GM18907 (cell line): ENCODE data around the gene SPEF2.

ENCODE experiments used
- ATAC-seq: cut with Tn5 transposase; IDR thresholded peaks from one replicate; pipeline ENCODE4 v1.9.1; 2021; ENCODE audit warnings: mild to moderate bottlenecking, moderate library complexity; ENCODE audit not compliant: unreplicated experiment

SPEF2 gene

DNA sequence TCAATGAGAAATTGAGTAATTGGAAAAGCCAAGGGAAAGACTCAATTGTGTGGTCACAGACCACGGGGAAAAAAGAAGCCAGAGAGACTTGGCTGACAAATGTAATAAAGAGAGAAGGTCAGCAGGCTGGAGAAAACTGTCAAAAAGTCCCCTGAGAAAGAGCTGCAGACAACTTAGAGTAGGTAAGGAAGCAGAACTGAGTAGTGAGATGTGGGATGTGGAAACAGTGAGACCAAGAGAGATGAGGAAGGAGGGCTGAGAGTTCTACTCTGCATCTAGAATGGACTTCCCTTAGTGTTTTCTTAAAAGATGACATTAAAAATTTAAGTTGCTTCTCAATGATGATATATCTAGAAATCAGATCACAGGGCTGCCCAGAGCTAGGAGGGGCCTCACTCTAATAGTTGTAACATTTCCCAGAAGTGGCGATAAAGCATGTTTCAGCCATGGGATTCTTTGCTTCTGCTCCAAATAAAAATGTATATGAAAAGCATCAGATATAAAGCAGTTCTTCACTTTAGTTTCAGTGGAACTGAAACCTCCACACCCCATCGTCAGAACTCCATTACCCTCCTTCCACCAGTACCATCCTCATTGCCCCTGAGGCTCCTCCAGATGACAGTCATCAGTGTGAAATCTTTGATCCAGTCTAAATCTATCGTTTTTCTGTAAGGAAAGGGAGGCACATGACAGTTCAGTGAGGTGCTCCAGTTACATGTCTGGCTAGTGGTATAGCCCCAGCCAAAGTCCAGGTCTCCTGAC, 80.6 kb downstream of the SPEF2 start:
- no peak for ATAC-seq

DNA sequence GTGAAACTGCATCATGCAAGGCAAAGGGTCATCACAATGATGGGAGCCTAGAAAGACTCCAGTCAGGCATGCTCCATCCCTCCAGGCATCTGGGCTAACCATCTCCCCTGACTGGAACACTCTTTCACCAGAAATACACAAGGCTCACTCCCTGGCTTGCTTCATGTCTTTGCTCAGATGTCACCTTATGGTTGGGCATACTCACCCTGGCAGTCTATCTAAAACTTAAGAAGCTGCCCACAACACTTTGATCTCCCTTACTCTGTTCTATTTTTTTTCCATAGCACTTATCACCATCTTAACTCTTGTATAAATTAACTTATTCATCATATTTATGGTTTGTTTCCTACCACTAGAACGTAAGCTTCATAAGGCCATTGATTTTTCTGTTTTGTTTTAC, 90.0 kb downstream of the SPEF2 start:
- no peak for ATAC-seq

DNA sequence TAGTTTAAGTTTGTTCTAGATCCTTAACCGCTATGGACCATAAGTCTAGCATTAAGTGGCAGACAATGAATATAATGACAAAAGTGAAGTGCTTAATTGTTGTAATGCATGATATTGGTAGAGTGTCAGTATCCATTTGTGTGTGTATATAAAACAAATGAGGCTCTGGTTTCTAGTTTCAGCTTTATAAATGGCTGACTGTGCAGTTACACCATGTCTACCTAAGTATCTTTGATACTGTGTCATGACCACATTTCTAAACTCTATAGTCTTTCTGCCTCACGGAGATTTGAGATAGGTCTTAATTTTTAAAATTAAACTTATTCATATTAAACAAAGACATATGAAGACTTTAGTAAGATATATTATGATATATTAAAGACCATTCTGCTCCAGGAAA, 92.0 kb downstream of the SPEF2 start:
- no peak for ATAC-seq

DNA sequence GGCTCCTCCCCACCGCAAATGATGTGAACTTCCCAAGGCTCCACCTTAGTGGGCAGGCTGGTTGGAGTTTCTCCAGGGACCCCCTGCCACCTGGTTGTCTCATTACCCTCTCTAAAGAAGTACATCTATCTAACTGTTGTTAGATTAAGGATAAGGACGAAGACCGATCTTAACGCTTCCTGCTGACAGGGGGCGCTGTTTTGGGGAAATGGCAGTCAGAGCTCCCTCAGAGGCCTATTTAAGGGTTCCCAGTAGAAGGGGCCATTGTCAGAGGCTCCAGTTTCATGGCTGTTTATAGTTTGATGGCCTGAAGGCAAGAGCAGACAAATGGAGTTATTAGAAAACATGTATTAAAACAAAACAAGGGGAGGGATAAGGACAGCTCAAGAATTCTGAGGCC, 100.1 kb downstream of the SPEF2 start:
- no peak for ATAC-seq

DNA sequence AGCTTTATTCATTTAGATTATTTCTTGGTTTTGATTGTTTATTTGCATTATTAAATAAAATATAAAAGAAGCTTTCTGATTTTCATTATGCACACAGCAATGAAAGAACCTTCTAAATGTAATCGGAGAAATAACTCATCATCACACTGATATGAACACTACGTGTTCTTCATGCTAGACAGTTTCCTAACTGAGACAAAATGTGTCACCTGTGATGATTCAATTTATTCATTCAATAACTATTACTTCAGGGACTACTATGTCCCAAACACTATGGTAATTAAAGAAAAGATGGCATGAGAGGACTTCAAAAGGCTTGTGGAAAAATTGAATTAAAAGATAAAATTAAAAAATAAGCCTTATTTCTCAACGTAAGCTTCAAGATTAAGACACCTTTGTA, 118.1 kb downstream of the SPEF2 start:
- no peak for ATAC-seq

DNA sequence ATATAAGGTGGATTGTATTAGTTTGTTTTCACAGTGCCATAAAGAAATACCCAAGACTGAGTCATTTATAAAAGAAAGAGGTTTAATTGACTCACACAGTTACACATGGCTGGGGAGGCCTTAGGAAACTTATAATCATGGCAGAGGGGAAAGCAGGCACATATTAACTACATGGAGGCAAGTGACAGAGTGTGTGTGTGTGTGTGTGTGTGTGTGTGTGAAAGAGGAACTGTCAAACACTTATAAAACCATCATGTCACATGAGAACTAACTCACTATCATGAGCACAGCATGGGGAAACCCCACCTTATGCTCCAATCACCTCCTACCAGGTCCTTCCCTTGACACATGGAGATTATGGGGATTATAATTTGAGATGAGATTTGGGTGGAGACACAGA, 118.6 kb downstream of the SPEF2 start:
- no peak for ATAC-seq

DNA sequence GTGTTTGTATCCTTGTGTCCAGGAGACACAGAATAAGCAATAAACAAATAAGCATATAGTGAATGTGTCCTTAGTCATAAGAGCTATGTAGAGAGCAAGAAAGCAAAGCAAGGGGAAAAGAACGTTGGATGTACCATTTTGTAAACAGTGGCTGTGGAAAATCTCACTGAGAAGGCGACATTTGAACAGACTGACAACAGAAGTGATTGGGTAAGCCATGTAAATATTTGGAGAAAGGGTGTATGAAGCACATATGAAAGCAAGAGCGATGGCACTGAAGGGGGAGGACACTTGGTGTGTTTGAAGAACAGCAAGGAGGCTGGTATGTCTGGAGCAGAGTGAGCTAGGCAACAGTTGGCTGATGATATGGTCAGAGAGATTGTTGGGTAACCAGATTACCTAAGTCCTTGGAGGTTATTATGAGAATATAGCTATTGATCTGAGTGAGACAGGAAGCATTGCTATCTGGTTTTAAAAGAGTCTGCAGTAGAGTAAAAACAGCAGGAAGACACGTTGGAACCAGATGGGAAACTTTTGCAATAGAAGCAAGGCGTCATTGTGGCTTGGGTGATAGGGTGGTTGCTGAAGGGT, 123.6 kb downstream of the SPEF2 start:
- no peak for ATAC-seq

DNA sequence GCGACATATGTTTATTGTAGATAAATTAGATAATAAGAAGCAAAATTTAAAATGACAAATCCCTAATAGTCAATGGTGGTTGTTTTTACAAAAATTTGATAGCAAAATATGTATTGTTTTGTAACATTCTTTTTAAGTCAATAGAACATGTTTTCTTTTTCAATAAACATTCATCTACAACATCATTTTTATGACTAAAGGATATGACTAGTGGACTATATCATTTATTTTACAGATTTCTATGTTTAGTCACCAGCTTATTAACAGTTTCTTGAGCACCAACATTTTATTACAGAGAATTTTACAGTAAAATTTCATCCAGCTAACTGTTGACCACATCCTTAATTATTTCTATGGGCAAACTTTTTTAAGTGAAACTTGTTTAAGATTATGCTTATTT, 124.3 kb downstream of the SPEF2 start:
- no peak for ATAC-seq

DNA sequence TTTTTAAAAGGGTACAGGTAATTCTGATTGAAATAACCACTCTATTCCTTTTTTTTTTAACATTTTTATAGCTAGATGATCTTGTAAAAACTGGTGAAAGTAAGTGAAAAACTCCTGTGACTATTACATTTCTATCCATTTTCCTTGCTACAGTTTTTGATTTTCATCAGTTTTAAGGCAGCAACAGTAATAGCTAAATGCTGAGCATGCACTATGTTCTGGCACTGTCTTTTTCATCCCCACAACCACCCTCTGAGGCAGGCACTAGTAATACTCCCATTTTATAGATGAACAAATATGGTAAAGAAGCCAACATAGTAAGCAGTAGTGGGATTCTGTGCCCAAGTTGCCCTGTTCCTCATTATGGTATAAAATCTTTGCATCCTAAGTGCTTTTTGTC, 126.0 kb downstream of the SPEF2 start:
- no peak for ATAC-seq

DNA sequence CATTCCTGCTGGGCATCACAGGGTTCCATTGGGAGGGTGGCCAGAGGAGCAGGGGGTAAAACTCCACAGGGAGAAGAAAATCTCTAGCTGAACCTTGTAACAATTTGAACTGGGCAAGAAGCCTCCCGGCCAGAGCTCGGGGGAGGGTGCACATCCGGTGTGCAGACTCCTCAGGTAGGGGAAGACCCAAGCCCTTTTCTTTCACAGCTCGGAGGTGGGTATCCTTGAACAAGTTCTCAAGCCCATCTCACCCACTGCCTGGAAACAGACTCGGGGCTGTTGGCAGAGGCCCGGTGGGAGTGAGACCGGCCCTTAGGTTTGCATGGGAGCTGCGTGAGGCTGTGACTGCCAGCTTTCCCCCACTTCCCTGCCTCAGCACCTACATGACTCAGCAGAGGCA, 127.5 kb downstream of the SPEF2 start:
- no peak for ATAC-seq

DNA sequence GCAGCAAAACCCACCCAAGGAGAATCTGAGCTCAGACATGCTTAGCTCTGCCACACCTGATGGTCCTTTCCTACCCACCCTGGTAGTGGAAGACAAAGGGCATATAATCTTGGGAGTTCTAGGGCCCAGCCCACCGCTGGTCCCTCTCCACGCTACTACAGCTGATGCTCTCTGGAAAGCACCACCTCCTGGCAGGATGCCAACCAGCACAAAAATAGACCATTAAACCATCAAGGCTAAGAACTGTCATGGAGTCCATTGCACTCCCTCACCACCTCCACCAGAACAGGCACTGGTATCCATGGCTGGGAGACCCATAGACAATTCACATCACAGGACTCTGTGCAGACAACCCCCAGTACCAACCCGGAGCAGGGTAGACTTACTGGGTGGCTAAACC, 128.0 kb downstream of the SPEF2 start:
- no peak for ATAC-seq

DNA sequence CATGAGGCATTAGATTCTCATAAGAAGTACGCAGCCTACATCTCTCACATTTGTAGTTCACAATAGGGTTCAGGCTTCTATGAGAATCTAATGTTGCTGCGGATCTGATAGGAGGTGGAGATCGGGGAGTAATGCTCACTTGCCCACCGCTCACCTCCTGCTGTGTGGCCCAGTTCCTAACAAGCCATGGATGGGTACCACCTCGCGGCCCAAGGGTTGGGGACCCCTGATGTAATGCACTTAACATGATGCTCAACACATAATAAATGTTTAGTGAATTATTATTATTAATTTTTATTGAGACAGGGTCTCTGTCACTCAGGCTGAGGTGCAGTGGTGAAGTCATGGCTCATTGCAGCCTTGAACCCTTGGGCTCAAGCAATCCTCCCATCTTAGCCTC, 134.3 kb downstream of the SPEF2 start:
- ATAC-seq = no peak

DNA sequence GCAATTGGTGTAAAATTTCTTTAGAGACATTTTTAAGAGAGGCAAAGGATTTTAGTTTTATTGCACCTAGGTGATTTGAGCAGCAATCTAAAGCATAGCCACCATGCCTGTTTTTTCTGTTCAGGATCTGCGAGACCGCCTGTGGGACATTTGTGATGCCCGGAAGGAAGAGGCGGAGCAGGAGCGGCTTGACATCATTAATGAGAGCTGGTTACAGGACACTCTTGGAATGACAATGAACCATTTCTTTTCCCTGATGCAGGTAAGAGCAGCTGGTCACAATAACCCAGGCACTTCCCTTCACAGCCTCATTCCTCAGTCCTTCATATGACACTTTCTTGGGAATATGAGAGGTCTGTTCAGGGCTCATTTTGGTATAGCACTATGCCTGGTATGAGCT, 135.8 kb downstream of the SPEF2 start:
- ATAC-seq = no peak

DNA sequence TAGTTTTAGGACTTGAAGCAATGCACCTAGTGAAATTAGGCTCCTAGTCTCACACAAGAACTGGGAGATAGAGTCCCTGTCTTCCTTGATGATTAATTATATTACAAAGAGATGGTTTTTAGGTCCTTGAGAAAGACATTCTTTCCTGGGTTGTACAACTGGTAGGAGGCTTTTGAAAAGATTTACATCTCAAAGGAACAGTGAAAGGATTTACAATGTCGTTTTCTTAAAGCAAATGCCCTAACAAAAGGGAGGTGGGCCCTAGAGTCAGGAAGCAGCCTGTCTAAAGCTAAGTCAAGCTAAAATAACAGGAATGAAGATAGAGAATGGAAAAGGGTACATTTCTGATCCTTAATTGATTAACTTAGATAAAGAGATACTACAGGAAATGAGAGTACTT, 136.8 kb downstream of the SPEF2 start:
- no peak for ATAC-seq

DNA sequence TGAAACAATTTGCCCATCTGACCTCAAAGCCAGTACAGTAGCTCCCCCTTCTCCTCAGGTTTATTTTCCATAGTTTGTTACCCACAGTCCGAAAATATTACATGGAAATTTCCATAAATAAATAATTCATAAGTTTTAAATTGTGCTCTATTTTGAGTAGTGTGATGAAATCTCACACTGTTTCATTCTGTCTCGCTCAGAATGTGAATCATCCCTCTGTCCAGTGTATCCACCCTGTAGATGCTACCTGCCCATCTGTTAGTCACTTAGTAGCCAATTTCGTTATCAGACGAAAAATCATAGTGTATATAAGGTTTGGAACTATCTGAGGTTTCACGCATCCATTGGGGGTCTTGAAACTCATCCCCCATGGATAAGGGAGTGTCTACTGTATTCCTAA, 138.3 kb downstream of the SPEF2 start:
- no peak for ATAC-seq

DNA sequence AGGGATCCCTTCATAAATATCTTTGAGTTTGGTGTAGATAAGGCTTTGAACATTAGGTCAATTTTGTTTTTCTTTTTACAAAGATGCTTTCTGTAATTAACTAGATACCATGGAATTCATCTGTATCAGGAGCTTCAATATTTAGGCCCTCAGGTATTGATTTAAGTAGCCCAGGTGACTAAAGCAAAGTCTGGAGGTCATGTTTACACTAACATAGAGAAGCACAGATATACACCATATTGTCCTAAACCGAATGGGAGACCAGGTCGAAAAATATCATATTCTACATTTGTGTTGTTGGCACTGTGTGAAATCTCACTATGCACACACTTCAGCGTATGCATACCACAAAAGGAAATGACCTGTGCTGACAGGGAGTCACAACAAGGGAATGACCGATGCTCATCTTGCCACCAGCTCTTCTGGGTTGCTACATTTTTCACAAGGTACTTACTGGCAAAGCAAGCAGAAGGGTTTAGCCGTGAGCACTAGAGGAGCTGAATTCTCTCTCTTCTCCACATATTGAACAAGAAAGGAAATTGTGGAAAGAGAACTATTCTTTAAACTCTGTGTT, 140.6 kb downstream of the SPEF2 start:
- no peak for ATAC-seq

DNA sequence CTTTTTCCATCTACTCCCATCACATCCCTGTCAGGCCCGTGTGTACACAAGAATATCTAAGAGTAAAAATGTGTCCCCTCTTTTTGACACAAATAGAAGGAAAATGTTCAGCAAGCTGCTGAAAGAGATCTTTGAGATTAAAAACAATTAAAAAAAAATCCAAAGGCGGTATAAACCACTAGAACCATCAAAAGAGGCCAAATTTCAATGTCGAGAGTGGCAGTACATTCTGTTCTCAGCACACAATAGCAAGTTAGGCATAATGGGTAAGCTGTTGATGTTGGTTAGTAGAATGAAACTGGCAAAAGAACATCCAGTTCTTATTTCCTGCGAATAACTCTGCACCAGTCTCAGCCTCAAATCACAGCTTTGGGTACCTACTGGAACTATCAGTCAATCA, 143.9 kb downstream of the SPEF2 start:
- ATAC-seq = no peak

DNA sequence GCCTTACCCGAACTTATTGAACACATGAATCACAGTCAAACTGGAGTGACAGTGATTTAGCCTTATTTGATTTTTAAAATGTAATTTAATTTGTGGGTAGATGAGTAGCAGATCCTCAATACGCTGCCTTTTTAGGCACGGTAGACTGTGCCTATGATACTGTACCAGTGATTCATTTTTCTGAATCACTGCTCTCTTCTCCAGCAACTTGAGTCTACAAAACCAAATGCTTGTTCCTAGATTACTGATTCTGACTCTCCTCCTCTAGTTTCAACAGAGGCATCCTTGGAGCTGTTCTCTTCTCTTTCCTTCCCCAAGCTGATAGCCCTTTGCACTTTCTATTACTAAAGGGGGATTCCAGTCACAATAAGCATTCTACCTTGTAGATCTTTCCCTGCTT, 144.7 kb downstream of the SPEF2 start:
- no peak for ATAC-seq

DNA sequence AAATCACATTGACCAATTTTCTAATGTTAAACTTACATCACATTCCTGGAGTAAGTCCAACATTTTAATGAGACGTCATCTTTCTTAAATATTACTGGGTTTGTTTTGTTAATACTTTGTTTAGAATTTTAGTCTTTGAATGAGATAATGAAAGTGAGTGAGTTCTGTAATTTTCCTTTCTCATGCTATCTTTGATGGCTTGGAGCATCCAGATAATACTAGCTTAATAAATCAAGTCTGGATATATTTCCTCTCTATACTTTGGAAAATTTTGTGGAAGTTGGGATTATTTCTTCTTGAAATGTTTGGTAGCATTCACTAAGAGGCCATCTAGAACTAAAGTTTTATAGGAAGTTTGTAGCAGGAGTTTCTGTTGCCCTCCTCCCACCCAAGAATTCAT, 148.3 kb downstream of the SPEF2 start:
- no peak for ATAC-seq

DNA sequence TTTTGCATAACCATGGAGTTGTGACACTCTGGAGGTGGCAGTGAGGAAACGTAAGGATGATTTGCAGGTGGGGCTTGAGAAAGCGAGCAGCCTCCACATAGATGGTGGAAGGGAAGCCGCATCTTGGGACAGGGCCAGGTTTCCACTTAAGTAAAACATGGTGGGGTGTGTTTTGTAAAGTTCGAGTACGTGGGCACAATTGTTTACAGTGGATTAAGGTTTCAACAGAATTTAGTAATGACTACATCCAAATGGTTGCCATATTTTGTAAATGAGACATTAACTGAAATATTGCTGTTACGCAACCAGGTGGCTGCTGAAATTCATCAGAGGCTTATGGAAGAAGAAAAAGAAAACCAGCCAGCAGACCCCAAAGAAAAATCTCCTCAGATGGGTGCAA, 153.6 kb downstream of the SPEF2 start:
- ATAC-seq = no peak

DNA sequence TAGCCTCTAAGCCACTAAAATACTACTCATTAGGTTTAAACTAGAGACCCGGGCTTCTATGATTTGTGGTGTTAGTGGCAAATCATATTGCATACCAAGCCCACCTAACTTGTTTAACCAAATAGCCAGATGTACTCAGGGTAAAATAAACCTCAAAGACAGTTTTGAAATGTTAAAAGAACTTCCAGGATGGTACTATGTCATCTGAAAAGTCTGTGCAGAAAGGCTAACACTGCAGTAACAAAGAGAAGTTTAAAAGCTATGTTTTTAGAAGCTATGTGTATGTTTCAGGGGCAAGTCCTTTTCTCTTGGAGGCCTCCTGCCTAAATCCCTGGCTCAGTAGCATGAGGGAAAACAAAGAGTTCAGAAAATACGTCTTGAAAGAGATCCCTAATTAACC, 154.2 kb downstream of the SPEF2 start:
- ATAC-seq = no peak

DNA sequence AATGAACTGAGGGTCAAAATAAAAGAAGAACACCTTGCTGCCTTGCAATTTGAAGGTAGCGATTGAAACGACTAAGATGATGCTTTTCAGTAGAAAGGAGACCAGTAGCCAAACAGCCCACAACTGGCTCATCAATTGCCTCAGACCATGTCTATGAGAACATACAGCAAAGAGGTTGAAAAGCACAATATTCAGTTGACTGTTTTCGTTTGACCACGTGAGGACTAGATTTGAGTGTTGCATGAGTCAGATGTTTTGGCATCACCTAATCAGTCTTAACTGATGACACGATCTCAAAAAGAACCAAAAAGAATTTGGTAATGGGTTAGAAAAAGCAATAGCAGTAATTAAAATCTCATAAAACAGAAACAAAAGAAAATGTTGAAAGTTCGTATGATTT, 156.3 kb downstream of the SPEF2 start:
- no peak for ATAC-seq

DNA sequence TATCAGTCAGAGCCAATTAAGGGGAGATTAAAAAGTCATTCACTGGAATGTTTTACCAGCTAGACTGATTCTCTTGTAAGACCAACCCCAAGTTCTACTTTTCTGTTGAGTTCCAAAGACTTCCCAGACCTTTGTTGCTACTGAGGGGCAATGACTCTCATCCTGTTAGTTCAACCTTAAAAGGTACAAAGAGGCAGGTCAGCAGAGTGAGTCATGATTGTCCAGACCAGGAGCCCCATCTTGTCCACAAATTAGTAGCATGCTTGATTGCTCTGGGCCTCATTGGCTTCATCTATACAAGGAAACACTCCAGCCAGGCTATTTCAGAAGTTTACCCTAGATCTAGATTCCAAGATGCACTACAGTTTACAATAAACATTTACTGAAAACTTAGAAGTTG, 159.1 kb downstream of the SPEF2 start:
- ATAC-seq = no peak
